ENCODE data around the gene SLC6A3.

DNA sequence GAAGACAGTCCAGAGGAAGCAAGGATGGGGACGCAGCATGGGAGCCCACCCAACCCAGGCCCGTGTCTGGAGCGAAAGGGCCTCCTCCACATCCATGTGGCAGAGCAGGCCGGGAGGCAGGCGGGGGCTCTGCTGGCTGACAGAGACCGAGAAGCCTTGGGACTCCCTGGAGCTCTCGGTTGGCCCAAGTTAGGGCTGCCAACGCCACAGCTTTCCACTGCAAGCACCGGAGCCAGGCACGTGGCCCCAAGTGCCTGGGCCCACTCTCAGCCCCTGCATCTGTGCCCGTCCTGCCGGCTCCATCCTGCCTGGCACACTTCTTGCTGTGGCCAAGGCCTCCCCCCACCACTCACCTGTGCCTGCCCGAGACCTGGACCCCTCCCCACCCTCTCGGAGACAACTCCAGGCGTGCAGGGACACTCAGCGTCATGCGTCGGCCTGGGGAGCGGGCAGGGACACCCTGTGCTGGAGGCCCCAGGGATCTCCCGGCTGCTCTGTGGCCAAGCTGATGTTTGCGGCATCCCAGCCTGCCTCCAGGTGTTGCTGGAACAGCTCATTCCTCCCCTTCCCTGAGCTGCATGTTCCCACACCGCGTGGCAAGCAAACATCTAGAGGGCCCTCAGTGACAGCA lies 31.5 kb downstream of the SLC6A3 start:
- TF ChIP-seq, protein P1, sequence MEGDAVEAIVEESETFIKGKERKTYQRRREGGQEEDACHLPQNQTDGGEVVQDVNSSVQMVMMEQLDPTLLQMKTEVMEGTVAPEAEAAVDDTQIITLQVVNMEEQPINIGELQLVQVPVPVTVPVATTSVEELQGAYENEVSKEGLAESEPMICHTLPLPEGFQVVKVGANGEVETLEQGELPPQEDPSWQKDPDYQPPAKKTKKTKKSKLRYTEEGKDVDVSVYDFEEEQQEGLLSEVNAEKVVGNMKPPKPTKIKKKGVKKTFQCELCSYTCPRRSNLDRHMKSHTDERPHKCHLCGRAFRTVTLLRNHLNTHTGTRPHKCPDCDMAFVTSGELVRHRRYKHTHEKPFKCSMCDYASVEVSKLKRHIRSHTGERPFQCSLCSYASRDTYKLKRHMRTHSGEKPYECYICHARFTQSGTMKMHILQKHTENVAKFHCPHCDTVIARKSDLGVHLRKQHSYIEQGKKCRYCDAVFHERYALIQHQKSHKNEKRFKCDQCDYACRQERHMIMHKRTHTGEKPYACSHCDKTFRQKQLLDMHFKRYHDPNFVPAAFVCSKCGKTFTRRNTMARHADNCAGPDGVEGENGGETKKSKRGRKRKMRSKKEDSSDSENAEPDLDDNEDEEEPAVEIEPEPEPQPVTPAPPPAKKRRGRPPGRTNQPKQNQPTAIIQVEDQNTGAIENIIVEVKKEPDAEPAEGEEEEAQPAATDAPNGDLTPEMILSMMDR (IDR thresholded peaks at IDR 0.05; ENCODE audit: low read depth, low read length), result no peak
- TF ChIP-seq EZH2phosphoT487 (IDR thresholded peaks at IDR 0.05; ENCODE audit: low read depth), result no peak

Data from OCI-LY3 (cell line).